ENCODE data around the gene KIF26B. TPM values are rescaled to one million over a fixed set of nuclear protein-coding genes. Genes with fewer than 3 reads are reported as not detected.
"Not testable (repeated sequence)": the region's sequence is repeated elsewhere in the genome, so short reads cannot be mapped to it uniquely, and the experiment has no call there.

KIF26B gene
- total RNA-seq, 2 experiments from 2014 or later = not detected

DNA sequence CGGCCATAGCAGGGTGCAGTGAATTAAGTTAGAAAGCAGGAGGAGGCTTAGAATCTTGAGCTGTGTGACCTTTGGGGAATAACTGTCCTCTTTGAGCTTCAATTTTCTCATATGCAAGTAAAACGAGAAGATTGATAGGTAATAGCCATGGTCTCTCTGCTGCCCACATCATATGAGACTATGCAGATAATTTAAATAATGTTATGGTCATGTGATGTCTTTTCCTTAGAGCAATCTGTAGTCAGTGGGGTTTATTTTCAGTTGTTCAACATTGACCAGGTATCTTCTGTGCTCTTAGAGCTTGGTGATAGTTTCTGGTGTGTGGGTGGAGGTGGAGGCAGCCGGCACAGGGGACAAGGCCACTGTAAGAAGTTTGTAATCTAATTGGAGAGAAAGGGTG, 537.1 kb downstream of the KIF26B start:
- H3K4me3 Mint-ChIP-seq = no peak overlapping the region
- no peaks in the 10 kb centered on the region for H3K36me3 Mint-ChIP-seq (ENCODE audit: low read depth)
- H3K9me3 Mint-ChIP-seq = peaks cover 3% of the 10 kb centered on the region
- no peaks in the 10 kb centered on the region for H3K4me1 Mint-ChIP-seq
- no peak overlapping the region for H3K27ac Mint-ChIP-seq
- no peaks in the 10 kb centered on the region for H3K27me3 Mint-ChIP-seq
- DNase-seq = no peak
- ChIA-PET POLR2A (no interaction called here), CTCF (no interaction called here)

DNA sequence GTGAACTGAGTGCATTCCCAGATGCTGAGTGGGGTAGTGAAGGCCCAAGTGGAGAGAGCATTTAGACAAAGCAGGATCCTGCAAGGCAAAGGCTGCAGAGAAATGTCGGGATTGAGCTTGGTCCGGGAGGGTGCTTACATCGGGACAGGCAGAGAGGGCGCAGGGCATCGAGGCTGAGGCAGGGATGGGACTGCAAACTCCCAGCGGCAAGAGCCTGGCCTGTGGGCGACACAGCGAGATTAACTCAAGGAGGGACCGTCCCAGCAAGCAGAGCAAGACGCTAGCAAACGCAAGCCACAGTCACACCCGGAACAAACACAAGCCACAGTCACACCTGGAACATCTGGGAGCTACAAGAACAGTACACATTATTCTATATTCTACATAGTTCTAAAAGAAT, 537.5 kb downstream of the KIF26B start:
- no peak for DNase-seq
- Mint-ChIP-seq H3K36me3 (ENCODE audit: low read depth) (no peaks in the 10 kb centered on the region), H3K9me3 (no peaks in the 10 kb centered on the region), H3K27me3 (no peaks in the 10 kb centered on the region), H3K4me1 (no peaks in the 10 kb centered on the region), H3K27ac (no peak overlapping the region), H3K4me3 (no peak overlapping the region)
- POLR2A ChIA-PET = no interaction called here
- CTCF ChIA-PET = no interaction called here

DNA sequence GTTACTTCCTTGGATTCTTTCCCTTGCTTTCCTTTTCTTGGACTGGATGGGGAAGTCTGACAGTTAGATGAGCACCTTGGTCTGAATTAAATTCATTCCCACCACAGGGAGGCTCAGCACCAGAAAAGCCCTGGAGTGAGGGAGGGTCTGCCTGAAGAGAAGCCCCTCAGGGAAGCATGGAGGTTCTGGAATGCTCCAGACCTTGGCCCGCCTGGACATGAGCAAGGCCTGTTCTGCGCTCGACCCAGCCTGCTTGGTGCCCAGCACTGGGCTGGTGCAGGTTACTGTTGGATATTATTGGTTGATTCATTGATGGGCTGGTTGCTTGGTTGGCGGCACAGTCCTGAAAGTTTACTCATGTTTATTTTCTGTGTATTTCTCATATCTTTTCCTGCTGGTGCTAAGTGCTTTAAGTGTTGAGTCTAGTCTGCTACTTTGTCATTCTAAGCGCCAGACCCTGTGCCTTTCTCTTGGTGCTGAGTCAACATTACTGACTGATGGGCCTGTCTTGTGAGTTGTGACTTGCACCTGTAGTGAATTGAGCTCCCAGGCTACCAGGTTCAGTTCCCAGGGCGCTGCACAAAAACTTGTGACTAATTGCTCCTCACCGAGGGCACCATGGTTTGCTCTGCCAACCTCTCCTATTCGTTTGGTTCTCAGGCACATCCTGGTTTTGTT, 538.5 kb downstream of the KIF26B start:
- POLR2A ChIA-PET = no interaction called here
- H3K4me3 Mint-ChIP-seq = no peak overlapping the region
- no peak overlapping the region for H3K27ac Mint-ChIP-seq
- H3K4me1 Mint-ChIP-seq = no peaks in the 10 kb centered on the region
- no peaks in the 10 kb centered on the region for H3K36me3 Mint-ChIP-seq (ENCODE audit: low read depth)
- CTCF ChIA-PET = no interaction called here
- no peaks in the 10 kb centered on the region for H3K27me3 Mint-ChIP-seq
- no peak for DNase-seq
- no peaks in the 10 kb centered on the region for H3K9me3 Mint-ChIP-seq

DNA sequence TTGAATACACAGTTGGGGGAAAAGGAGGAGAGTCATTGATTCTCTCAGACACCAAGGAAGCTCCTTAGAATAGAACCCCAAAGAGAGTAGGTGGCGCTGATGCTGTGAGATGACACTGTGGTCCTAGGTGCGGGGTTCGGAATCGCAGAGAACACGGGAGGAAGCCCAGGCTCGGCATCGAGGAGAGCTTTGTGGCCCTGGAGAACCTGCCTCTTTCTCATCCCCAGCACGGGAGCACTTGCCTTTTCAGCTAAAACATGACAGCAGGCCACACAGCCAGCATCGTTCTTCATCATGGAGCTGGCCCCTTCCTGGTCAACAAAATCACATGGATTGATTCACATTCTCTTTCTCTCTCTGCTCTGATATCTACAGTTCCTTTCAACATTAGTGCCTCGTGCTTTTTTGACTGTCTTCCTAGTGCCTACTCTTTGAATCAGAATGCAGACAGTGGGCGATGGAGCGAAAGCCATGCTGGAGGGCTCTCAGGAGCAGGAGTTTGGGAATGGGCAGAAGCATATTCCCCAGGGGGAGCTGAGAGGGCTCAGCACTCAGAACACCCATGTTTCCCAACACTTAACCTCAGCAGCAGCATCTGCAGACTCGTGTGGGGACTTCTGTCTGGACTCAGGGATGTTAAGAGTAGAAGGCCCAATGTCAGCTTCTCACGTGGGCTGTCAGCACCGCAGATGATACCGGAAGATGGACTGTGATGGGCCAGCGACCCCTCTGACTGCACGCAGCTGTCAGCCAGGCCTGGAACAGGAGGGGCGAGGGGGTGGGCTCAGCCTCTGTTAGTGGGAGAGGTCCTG, 539.4 kb downstream of the KIF26B start:
- ChIA-PET POLR2A (no interaction called here), CTCF (no interaction called here)
- Mint-ChIP-seq H3K4me3 (no peak overlapping the region), H3K27ac (no peak overlapping the region), H3K36me3 (ENCODE audit: low read depth) (no peaks in the 10 kb centered on the region), H3K27me3 (no peaks in the 10 kb centered on the region), H3K4me1 (no peaks in the 10 kb centered on the region), H3K9me3 (no peaks in the 10 kb centered on the region)
- no peak for DNase-seq

DNA sequence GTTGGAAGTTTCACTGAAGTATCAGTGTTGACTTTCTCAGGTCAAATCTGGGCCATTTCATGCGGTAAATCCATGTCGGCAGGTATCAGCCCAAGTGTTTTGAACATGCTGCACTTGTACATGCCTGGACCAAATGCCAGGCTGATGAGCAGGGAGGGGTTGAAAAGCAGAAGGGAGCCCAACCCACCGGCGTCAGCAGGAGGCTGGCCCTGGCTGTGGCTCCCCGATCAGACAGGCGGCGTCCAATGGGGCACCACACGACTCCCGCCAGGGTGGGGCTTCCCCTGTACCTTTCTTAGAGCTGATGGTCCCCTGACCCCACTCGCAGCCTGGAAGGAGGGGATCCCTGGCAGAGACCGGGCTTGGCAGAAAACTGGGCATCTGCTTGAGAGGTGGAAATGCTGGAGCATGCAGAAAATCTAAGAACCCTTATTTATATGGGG, 540.0 kb downstream of the KIF26B start:
- POLR2A ChIA-PET = no interaction called here
- Mint-ChIP-seq H3K27ac (no peak overlapping the region), H3K4me1 (no peaks in the 10 kb centered on the region), H3K9me3 (no peaks in the 10 kb centered on the region), H3K4me3 (no peak overlapping the region), H3K36me3 (ENCODE audit: low read depth) (no peaks in the 10 kb centered on the region), H3K27me3 (no peaks in the 10 kb centered on the region)
- CTCF ChIA-PET = no interaction called here
- no peak for DNase-seq

DNA sequence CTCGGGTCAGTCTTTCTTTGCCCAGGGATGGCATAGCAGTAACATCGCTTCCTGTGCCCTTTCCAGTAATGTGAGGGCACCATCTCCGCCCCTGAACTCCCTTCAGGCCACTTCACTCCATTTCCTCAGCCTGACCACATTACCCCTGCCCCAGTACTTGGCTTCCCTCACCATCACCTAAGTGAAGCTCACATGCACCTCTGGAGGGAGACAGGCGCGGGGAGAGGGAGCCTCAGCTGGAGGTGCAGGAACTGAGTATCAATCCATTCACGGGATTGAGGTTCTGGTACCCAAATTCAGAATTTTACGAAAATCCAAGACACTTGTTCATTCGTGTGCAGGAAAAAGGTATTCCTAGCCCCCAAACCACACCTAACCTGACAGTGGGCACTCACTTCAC, 540.4 kb downstream of the KIF26B start:
- no peaks in the 10 kb centered on the region for H3K36me3 Mint-ChIP-seq (ENCODE audit: low read depth)
- no peak for DNase-seq
- CTCF ChIA-PET = no interaction called here
- H3K4me1 Mint-ChIP-seq = no peaks in the 10 kb centered on the region
- POLR2A ChIA-PET = no interaction called here
- H3K4me3 Mint-ChIP-seq = no peak overlapping the region
- H3K27me3 Mint-ChIP-seq = no peaks in the 10 kb centered on the region
- no peaks in the 10 kb centered on the region for H3K9me3 Mint-ChIP-seq
- no peak overlapping the region for H3K27ac Mint-ChIP-seq

DNA sequence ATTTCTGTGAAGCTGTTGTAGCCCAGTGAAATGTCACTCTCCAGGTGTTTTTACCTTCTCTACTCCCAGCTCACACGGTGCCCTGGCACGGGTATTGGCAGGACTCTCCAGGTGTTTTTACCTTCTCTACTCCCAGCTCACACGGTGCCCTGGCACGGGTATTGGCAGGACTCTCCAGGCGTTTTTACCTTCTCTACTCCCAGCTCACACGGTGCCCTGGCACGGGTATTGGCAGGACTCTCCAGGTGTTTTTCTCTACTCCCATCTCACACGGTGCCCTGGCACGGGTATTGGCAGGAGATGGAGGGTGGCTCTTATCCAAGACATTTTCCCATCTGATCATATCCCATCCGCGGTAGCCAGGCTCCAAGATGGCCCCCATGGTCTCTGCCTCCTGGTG, 540.9 kb downstream of the KIF26B start:
- H3K36me3 Mint-ChIP-seq (ENCODE audit: low read depth); CTCF ChIA-PET; H3K9me3 Mint-ChIP-seq; H3K27me3 Mint-ChIP-seq; H3K4me1 Mint-ChIP-seq; H3K4me3 Mint-ChIP-seq; POLR2A ChIA-PET; DNase-seq; H3K27ac Mint-ChIP-seq: not testable (repeated sequence)

DNA sequence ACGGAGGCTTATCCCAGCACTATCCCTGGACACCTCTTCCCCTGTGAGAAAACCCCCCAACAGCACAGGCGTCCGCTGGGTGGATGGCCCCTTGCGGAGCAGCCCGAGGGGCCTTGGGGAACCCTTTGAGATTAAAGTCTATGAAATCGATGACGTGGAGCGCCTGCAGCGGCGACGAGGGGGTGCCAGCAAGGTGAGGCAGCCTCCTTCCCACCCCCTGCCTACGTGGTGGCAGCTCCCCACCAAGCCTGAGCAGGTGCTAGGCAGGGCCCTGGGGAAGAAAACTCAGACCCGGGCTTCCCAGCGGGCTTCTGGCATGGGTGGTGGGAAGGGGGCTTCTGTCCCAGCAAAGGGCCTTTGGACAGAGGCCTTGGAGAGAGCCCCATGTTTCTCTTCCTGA, 543.3 kb downstream of the KIF26B start:
- no peak overlapping the region for H3K4me3 Mint-ChIP-seq
- H3K27me3 Mint-ChIP-seq = no peaks in the 10 kb centered on the region
- H3K36me3 Mint-ChIP-seq (ENCODE audit: low read depth) = no peaks in the 10 kb centered on the region
- ChIA-PET POLR2A (no interaction called here), CTCF (interaction anchor here (0.7 kb wide), 1 partner anchor 78 kb away, joined by 3 read pairs; no protein-coding TSS in a partner anchor)
- H3K9me3 Mint-ChIP-seq = no peaks in the 10 kb centered on the region
- DNase-seq = no peak
- H3K27ac Mint-ChIP-seq = no peak overlapping the region
- H3K4me1 Mint-ChIP-seq = no peaks in the 10 kb centered on the region

DNA sequence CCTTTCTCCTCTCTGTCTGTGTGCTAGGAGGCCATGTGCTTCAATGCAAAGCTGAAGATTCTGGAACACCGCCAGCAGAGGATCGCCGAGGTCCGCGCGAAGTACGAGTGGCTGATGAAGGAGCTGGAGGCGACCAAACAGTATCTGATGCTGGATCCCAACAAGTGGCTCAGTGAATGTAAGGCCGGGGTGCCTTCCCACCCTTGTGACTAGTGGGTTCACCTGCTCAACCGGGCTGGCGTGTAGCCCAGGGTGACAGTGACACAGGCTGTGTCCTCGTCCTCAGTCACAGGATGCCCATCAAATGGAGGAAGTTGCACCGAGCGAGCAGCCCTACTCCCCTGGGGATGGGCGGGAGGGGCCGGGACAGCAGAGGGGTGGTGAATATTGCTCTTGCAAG, 544.1 kb downstream of the KIF26B start:
- H3K4me1 Mint-ChIP-seq = no peaks in the 10 kb centered on the region
- no peak overlapping the region for H3K4me3 Mint-ChIP-seq
- H3K27ac Mint-ChIP-seq = no peak overlapping the region
- DNase-seq = no peak
- POLR2A ChIA-PET = no interaction called here
- no peaks in the 10 kb centered on the region for H3K9me3 Mint-ChIP-seq
- no peaks in the 10 kb centered on the region for H3K27me3 Mint-ChIP-seq
- CTCF ChIA-PET = no interaction called here
- no peaks in the 10 kb centered on the region for H3K36me3 Mint-ChIP-seq (ENCODE audit: low read depth)

DNA sequence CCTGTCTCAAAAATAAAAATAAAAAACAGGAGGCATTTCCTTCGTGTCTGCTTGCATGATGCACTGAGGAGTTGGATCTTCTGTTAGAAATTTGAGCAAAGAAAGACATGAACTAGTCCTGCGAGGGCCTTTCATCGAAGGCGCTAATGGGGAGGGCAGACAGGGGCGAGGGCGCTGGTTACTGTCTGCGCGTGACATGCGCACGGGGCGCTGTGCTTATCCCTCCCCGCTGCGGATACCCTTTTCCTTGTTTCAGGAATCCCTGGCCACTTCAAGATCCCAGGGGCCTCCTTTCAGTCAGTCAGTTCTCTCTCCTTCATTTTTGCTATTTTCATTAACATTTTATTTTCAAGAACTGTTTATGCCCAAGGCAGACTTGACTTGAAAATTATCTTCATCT, 545.8 kb downstream of the KIF26B start:
- H3K4me1 Mint-ChIP-seq = no peaks in the 10 kb centered on the region
- CTCF ChIA-PET = no interaction called here
- no peak overlapping the region for H3K4me3 Mint-ChIP-seq
- H3K27me3 Mint-ChIP-seq = no peaks in the 10 kb centered on the region
- no peaks in the 10 kb centered on the region for H3K9me3 Mint-ChIP-seq
- H3K27ac Mint-ChIP-seq = no peak overlapping the region
- no peaks in the 10 kb centered on the region for H3K36me3 Mint-ChIP-seq (ENCODE audit: low read depth)
- POLR2A ChIA-PET = no interaction called here
- DNase-seq = no peak

DNA sequence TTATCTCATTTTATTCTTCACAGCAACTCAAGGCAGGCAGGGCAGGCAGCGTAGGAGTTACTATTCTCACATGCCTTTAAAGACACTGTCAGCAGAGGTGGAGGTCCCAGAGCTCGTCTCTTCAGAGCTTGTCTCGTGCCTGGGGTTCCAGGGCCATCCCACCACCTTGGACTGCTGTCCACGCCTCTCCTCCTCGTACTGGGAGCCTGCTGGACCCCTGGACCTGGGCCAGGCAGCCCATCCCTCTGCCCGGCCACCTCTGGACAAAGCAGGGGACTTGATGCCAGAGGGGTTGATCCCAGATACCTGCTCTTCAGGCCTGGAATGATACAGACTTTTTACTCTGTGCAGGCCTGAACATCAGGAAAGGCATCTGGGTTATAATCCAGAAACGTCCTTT, 546.8 kb downstream of the KIF26B start:
- Mint-ChIP-seq H3K27ac (no peak overlapping the region), H3K36me3 (ENCODE audit: low read depth) (no peaks in the 10 kb centered on the region), H3K27me3 (no peaks in the 10 kb centered on the region), H3K9me3 (no peaks in the 10 kb centered on the region), H3K4me1 (no peaks in the 10 kb centered on the region), H3K4me3 (no peak overlapping the region)
- no peak for DNase-seq
- CTCF ChIA-PET = no interaction called here
- POLR2A ChIA-PET = no interaction called here

DNA sequence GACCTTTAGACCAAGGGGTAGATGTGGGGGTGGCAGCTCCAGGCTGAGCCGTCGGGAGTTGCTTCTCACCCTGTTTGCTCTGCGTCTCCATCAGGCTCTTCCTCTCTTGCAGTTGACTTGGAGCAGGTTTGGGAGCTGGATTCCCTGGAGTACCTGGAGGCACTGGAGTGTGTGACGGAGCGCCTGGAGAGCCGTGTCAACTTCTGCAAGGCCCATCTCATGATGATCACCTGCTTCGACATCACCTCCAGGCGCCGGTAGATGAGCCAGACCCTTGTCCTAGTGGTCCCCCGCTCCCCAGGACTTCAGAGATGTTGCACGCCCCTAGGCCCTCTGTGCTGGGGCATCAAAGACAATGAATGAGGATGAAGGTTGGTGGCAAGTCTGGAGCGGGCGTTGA, 547.6 kb downstream of the KIF26B start:
- ChIA-PET POLR2A (no interaction called here), CTCF (no interaction called here)
- Mint-ChIP-seq H3K9me3 (no peaks in the 10 kb centered on the region), H3K27me3 (no peaks in the 10 kb centered on the region), H3K4me1 (no peaks in the 10 kb centered on the region), H3K27ac (no peak overlapping the region), H3K36me3 (ENCODE audit: low read depth) (no peaks in the 10 kb centered on the region), H3K4me3 (no peak overlapping the region)
- DNase-seq = no peak

DNA sequence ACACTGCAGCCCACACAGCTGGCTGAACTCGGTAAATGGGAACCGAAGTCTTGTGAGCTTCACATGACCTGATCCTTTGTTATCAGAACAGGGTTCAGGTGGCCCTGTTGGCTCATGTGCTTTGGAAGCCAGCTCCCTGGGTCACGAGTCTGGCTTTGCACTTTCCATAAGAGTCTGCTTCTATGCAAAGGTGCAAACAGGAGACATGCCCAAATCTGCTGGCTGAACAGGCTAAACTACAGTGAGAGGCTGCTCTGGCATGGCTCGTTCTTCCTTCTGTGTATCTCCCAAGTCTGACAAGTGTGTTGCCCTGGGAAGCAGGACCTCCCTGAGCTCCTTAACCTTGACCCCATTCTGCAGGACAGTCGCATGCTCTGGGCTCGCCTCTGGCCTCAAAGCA, 549.6 kb downstream of the KIF26B start:
- no peaks in the 10 kb centered on the region for H3K36me3 Mint-ChIP-seq (ENCODE audit: low read depth)
- H3K9me3 Mint-ChIP-seq = no peaks in the 10 kb centered on the region
- POLR2A ChIA-PET = no interaction called here
- no peak overlapping the region for H3K27ac Mint-ChIP-seq
- DNase-seq = no peak
- CTCF ChIA-PET = no interaction called here
- H3K4me1 Mint-ChIP-seq = no peaks in the 10 kb centered on the region
- no peaks in the 10 kb centered on the region for H3K27me3 Mint-ChIP-seq
- H3K4me3 Mint-ChIP-seq = no peak overlapping the region

DNA sequence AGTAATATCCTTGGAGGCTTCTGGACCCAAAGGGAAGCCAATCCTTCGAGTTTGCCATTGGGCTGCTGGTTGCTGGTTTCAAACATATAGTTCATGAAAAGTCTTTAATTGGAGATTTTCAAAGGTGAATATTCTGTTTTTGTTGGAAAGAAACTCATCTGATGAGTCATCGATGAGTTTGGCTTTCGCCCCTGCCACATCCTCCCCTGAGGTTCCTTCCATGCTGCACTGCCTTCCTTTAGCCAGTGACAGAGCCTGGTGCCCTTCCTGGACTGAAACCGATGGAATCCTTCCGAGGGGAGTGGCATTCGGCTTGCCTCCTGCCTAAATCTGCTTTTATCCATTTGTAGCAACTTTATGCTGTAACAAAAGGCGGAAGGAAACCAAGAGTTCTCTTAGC, 550.0 kb downstream of the KIF26B start:
- Mint-ChIP-seq H3K27ac (no peak overlapping the region), H3K4me3 (no peak overlapping the region), H3K9me3 (no peaks in the 10 kb centered on the region), H3K4me1 (no peaks in the 10 kb centered on the region), H3K27me3 (no peaks in the 10 kb centered on the region), H3K36me3 (ENCODE audit: low read depth) (no peaks in the 10 kb centered on the region)
- ChIA-PET CTCF (no interaction called here), POLR2A (no interaction called here)
- no peak for DNase-seq

Data from activated CD4-positive, alpha-beta memory T cell treated with anti-CD3 and anti-CD28 coated beads, Interleukin-2, amount 10 ng/mL, durations not matched to agents 7 days and 5 days (primary cell).